SU-DHL-6 (cell line): ENCODE measurements around the gene AKAP12.
"Not testable (repeated sequence)": the region's sequence is repeated elsewhere in the genome, so short reads cannot be mapped to it uniquely, and the experiment has no call there.

Experiments used
- H2AFZ ChIP-seq: fragments of 200-600 bp; sonication (generic); 2 replicates; pipeline ENCODE4 v1.6.1; 2014; ENCODE audit warnings: low read depth, mild to moderate bottlenecking, moderate library complexity, mixed read lengths, antibody characterized with exemption, low read length; ENCODE audit not compliant: severe bottlenecking
- H3F3A ChIP-seq: fragments of 200-600 bp; shearing (Covaris generic); 2 replicates; pipeline ENCODE4 v1.6.0; 2016; ENCODE audit warnings: antibody characterized with exemption, mild to moderate bottlenecking; ENCODE audit not compliant: insufficient read depth
- H3K27ac ChIP-seq: fragments of 200-600 bp; sonication (generic); 2 replicates; pipeline ENCODE4 v1.5.1; 2016; ENCODE audit warnings: low read depth, mild to moderate bottlenecking, low read length, moderate library complexity, mixed read lengths
- H3K27me3 ChIP-seq: fragments of 200-600 bp; sonication (generic), shearing (Covaris generic); 2 replicates; pipeline ENCODE4 v1.6.0; 2014; ENCODE audit warnings: mild to moderate bottlenecking, low read length
- H3K36me3 ChIP-seq: fragments of 200-600 bp; sonication (generic); 2 replicates; pipeline ENCODE4 v1.6.1; 2014; ENCODE audit warnings: mild to moderate bottlenecking, low read length, mixed read lengths
- H3K4me2 ChIP-seq: fragments of 300-600, 200-600 bp; shearing (Covaris generic), sonication (generic); 2 replicates; pipeline ENCODE4 v1.6.0; 2014; ENCODE audit warnings: low read length, low read depth, mild to moderate bottlenecking; ENCODE audit not compliant: poor library complexity, severe bottlenecking
- H3K4me3 ChIP-seq: fragments of 200-600 bp; sonication (generic); 2 replicates; pipeline ENCODE4 v1.5.1; 2014; ENCODE audit warnings: antibody characterized with exemption, low read length, mild to moderate bottlenecking, mixed read lengths; ENCODE audit not compliant: insufficient read depth, poor library complexity, severe bottlenecking
- H3K79me2 ChIP-seq: fragments of 200-600 bp; sonication (generic); 2 replicates; pipeline ENCODE4 v1.6.1; 2014; ENCODE audit warnings: mild to moderate bottlenecking, low read length, moderate library complexity; ENCODE audit not compliant: insufficient read depth
- H3K9ac ChIP-seq: fragments of 200-600 bp; sonication (generic); 2 replicates; pipeline ENCODE4 v1.7.0; 2014; ENCODE audit warnings: mild to moderate bottlenecking, low read length
- H3K9me2 ChIP-seq: fragments of 200-600 bp; sonication (generic); replicated peaks from 2 replicates; pipeline ENCODE4 v1.6.1; 2014; ENCODE audit warnings: low read length; ENCODE audit not compliant: insufficient read depth
- H3K9me3 ChIP-seq: fragments of 200-600 bp; sonication (generic); 2 replicates; pipeline ENCODE4 v1.6.1; 2014; ENCODE audit warnings: low read length, mixed read lengths; ENCODE audit not compliant: insufficient read depth
- H4K20me1 ChIP-seq: fragments of 200-600 bp; sonication (generic); 2 replicates; pipeline ENCODE4 v1.6.1; 2014; ENCODE audit warnings: low read depth, mild to moderate bottlenecking, antibody characterized with exemption, low read length, moderate library complexity, mixed read lengths
- EZH2phosphoT487 ChIP-seq: fragments of 200-600 bp; sonication (generic), shearing (Covaris generic); conservative IDR thresholded peaks from 2 replicates; pipeline ENCODE4 v1.6.1; 2018; ENCODE audit warnings: mild to moderate bottlenecking, antibody characterized with exemption, low read length, moderate library complexity, mixed read lengths
- TF ChIP-seq, protein P1 (sequence below): fragments of 200-600 bp; sonication (generic); IDR thresholded peaks from one replicate; pipeline ENCODE4 v1.5.1; 2017; ENCODE audit warnings: antibody characterized with exemption, mild to moderate bottlenecking, low read length, moderate library complexity; ENCODE audit not compliant: insufficient read depth, poor library complexity, severe bottlenecking

AKAP12 gene

DNA sequence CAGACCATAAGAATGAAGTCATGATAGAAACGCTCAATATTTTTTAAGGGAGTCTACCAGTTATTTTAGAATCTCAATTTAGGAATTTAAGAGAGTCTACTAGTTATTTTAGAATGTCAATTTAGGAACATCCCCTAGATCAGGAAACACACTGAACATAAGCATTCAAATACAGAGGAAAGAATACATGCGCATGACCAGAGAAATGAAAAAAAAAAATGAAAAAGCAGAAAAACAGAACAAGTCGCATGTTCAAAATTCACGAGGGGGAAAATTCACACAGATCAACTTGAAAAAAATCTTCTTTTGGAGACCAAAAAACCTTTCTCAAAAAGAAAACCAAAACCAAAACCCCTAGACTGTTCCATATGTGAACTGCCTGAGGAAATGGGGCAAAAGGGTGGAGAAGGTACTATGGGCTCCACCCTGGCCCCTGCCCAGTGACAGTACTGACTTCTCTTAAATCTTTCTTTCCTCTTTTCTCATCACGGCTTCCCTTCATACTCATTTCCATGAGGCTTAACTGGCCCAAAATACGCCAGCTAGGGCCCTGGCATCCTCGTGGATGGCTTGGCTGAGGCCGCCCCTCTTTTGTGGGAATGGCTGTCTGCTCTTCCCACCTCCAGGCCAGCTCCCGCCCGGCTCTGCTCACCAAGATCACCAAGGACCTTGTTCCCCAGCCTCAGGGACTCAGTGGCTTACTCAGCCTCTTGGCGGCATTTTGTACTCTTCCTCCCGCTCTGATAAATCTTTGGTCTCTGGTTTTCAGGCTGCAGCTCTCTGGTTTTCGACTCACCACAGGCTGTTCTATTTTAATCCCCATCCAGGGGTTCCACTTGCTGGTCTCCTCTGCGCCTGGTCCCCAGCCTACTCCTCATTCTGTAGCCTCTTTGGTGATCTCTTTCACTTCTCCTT is 140.4 kb downstream of the AKAP12 start:
- peaks cover 4% of the 10 kb centered on the region; the same call in 1 of the 2 replicates for H4K20me1 ChIP-seq
- 0 out of 2 replicates have a peak, but pooled peaks cover 3% of the 10 kb centered on the region for H3K36me3 ChIP-seq
- H3K9me2 ChIP-seq: no peaks in the 10 kb centered on the region
- TF ChIP-seq EZH2phosphoT487: no peak
- TF ChIP-seq, protein P1, sequence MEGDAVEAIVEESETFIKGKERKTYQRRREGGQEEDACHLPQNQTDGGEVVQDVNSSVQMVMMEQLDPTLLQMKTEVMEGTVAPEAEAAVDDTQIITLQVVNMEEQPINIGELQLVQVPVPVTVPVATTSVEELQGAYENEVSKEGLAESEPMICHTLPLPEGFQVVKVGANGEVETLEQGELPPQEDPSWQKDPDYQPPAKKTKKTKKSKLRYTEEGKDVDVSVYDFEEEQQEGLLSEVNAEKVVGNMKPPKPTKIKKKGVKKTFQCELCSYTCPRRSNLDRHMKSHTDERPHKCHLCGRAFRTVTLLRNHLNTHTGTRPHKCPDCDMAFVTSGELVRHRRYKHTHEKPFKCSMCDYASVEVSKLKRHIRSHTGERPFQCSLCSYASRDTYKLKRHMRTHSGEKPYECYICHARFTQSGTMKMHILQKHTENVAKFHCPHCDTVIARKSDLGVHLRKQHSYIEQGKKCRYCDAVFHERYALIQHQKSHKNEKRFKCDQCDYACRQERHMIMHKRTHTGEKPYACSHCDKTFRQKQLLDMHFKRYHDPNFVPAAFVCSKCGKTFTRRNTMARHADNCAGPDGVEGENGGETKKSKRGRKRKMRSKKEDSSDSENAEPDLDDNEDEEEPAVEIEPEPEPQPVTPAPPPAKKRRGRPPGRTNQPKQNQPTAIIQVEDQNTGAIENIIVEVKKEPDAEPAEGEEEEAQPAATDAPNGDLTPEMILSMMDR: no peak
- H3K4me2 ChIP-seq: no peak overlapping the region
- no peak overlapping the region for H3K4me3 ChIP-seq
- no peaks in the 10 kb centered on the region for H3K9me3 ChIP-seq
- peaks cover 6% of the 10 kb centered on the region; the same call in 1 of the 2 replicates for H3F3A ChIP-seq
- no peaks in the 10 kb centered on the region for H3K27me3 ChIP-seq
- no peak overlapping the region for H3K9ac ChIP-seq
- peaks cover 97% of the 10 kb centered on the region for H3K79me2 ChIP-seq
- no peak overlapping the region for H3K27ac ChIP-seq
- H2AFZ ChIP-seq: no peak overlapping the region

DNA sequence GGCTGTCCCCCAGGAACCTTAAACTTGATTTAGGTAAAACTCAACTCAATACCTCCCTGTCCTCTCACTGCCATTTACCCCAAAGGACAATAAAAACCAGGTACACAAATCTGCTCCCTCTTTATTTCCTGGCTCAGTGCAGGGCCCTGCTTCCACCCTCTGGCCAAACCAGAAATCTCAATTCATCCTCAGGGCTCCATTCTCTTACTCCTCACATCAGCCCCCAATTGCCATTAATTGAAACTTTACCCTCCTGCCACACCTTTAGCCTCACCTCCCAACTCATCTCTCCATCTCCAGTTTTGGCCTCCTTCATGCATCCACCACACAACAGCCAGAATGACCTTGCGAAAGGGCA is 141.1 kb downstream of the AKAP12 start:
- Histone ChIP-seq H3K4me2 (no peak overlapping the region), H3K9me2 (no peaks in the 10 kb centered on the region), H2AFZ (no peak overlapping the region), H3K79me2 (peaks cover 97% of the 10 kb centered on the region), H3K27ac (no peak overlapping the region), H4K20me1 (peaks cover 4% of the 10 kb centered on the region; the same call in 1 of the 2 replicates), H3K9me3 (no peaks in the 10 kb centered on the region), H3K27me3 (no peaks in the 10 kb centered on the region), H3K9ac (no peak overlapping the region), H3F3A (peaks cover 6% of the 10 kb centered on the region; the same call in 1 of the 2 replicates), H3K36me3 (peaks cover 5% of the 10 kb centered on the region; the same call in 1 of the 2 replicates), H3K4me3 (no peak overlapping the region)
- TF ChIP-seq, protein P1: no peak
- no peak for TF ChIP-seq EZH2phosphoT487

DNA sequence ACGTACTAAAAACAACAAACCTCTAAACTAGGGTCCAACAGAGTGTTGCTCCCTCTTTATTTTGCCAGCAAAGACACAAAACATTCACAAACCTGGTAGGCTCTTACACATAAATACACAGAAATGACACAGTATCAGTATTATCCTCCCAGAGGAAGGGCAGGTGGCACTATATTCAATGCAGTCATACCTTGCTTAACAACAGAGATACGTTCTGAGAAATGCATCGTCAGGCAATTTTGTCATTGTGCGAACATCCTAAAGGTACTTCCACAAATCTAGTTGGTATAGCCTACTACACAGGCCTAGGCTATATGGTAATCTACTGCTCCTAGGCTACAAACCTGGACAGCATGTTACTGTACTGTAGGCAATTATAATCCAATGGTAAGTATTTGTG is 142.0 kb downstream of the AKAP12 start:
- Histone ChIP-seq H4K20me1 (peaks cover 4% of the 10 kb centered on the region; the same call in 1 of the 2 replicates), H3K79me2 (peaks cover 97% of the 10 kb centered on the region), H3K4me2 (no peak overlapping the region)

DNA sequence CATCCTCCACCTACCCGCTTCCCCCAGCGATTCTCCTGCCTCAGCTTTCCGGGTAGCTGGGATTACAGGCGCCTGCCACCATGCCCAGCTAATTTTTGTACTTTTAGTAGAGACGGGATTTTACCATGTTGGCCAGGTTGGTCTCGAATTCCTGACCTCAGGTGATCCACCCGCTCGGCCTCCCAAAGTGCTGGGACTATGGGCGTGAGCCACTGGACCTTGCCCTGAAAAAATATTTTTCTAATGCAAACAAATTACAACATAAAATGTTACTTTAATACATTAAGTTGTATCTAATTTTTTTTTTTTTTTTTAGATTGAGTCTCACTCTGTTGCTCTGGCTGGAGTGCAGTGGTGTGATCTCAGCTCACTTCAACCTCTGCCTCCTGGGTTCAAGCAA is 142.9 kb downstream of the AKAP12 start:
- not testable (repeated sequence) for H3K9me3 ChIP-seq, H4K20me1 ChIP-seq, H3K4me3 ChIP-seq, H2AFZ ChIP-seq, H3K27ac ChIP-seq, H3K4me2 ChIP-seq, H3K27me3 ChIP-seq, H3K9me2 ChIP-seq, H3K9ac ChIP-seq, H3F3A ChIP-seq
- Histone ChIP-seq H3K36me3 (peaks cover 14% of the 10 kb centered on the region; the same call in 1 of the 2 replicates), H3K79me2 (peaks cover 97% of the 10 kb centered on the region)

More for the DNA sequence above, 142.0 kb downstream of the AKAP12 start:
- peaks cover 6% of the 10 kb centered on the region; the same call in 1 of the 2 replicates for H3F3A ChIP-seq
- no peaks in the 10 kb centered on the region for H3K9me2 ChIP-seq
- no peak overlapping the region for H2AFZ ChIP-seq
- TF ChIP-seq EZH2phosphoT487: no peak
- TF ChIP-seq, protein P1: no peak
- H3K27ac ChIP-seq: no peak overlapping the region
- peaks cover 5% of the 10 kb centered on the region; the same call in 1 of the 2 replicates for H3K36me3 ChIP-seq
- no peak overlapping the region for H3K4me3 ChIP-seq
- H3K9me3 ChIP-seq: no peaks in the 10 kb centered on the region
- no peaks in the 10 kb centered on the region for H3K27me3 ChIP-seq
- no peak overlapping the region for H3K9ac ChIP-seq
